Measurements from ENCODE around the gene HAUS7. TPM values are rescaled to one million over a fixed set of nuclear protein-coding genes. Genes with fewer than 3 reads are reported as not detected.

Gene HAUS7
- total RNA-seq, 1 donor from 2014 or later = 24.6 TPM

GRCh38 chrX:153447581-153447960, 22.8 kb downstream of the HAUS7 start:
- H3K4me3 Mint-ChIP-seq (ENCODE audit: unreplicated experiment) = no peak overlapping the region
- H3K9me3 Mint-ChIP-seq (ENCODE audit: unreplicated experiment) = no peaks in the 10 kb centered on the region
- H3K27ac Mint-ChIP-seq (ENCODE audit: unreplicated experiment) = no peak overlapping the region

GRCh38 chrX:153446950-153447580, 23.3 kb downstream of the HAUS7 start:
- no peaks in the 10 kb centered on the region for H3K4me1 Mint-ChIP-seq (ENCODE audit: low read depth, unreplicated experiment)
- no peaks in the 10 kb centered on the region for H3K9me3 Mint-ChIP-seq (ENCODE audit: unreplicated experiment)
- TF ChIP-seq, protein P1, sequence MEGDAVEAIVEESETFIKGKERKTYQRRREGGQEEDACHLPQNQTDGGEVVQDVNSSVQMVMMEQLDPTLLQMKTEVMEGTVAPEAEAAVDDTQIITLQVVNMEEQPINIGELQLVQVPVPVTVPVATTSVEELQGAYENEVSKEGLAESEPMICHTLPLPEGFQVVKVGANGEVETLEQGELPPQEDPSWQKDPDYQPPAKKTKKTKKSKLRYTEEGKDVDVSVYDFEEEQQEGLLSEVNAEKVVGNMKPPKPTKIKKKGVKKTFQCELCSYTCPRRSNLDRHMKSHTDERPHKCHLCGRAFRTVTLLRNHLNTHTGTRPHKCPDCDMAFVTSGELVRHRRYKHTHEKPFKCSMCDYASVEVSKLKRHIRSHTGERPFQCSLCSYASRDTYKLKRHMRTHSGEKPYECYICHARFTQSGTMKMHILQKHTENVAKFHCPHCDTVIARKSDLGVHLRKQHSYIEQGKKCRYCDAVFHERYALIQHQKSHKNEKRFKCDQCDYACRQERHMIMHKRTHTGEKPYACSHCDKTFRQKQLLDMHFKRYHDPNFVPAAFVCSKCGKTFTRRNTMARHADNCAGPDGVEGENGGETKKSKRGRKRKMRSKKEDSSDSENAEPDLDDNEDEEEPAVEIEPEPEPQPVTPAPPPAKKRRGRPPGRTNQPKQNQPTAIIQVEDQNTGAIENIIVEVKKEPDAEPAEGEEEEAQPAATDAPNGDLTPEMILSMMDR (IDR thresholded peaks at IDR 0.05; ENCODE audit: partially characterized antibody, unreplicated experiment) = no peak
- H3K4me3 Mint-ChIP-seq (ENCODE audit: unreplicated experiment) = no peak overlapping the region
- no peak for DNase-seq
- no peaks in the 10 kb centered on the region for H3K27me3 Mint-ChIP-seq (ENCODE audit: unreplicated experiment)
- no peaks in the 10 kb centered on the region for H3K36me3 Mint-ChIP-seq (ENCODE audit: unreplicated experiment)
- no peak overlapping the region for H3K27ac Mint-ChIP-seq (ENCODE audit: unreplicated experiment)

More at GRCh38 chrX:153447581-153447960, 22.8 kb downstream of the HAUS7 start:
- no peaks in the 10 kb centered on the region for H3K4me1 Mint-ChIP-seq (ENCODE audit: low read depth, unreplicated experiment)
- TF ChIP-seq, protein P1 (IDR thresholded peaks at IDR 0.05; ENCODE audit: partially characterized antibody, unreplicated experiment) = no peak
- H3K27me3 Mint-ChIP-seq (ENCODE audit: unreplicated experiment) = no peaks in the 10 kb centered on the region
- DNase-seq = no peak
- no peaks in the 10 kb centered on the region for H3K36me3 Mint-ChIP-seq (ENCODE audit: unreplicated experiment)

GRCh38 chrX:153446636-153446936, 23.8 kb downstream of the HAUS7 start:
- Mint-ChIP-seq H3K4me1 (ENCODE audit: low read depth, unreplicated experiment) (no peaks in the 10 kb centered on the region), H3K27me3 (ENCODE audit: unreplicated experiment) (no peaks in the 10 kb centered on the region), H3K36me3 (ENCODE audit: unreplicated experiment) (no peaks in the 10 kb centered on the region), H3K27ac (ENCODE audit: unreplicated experiment) (no peak overlapping the region), H3K4me3 (ENCODE audit: unreplicated experiment) (no peak overlapping the region), H3K9me3 (ENCODE audit: unreplicated experiment) (no peaks in the 10 kb centered on the region)
- DNase-seq = no peak
- TF ChIP-seq, protein P1 (IDR thresholded peaks at IDR 0.05; ENCODE audit: partially characterized antibody, unreplicated experiment) = no peak

DNA sequence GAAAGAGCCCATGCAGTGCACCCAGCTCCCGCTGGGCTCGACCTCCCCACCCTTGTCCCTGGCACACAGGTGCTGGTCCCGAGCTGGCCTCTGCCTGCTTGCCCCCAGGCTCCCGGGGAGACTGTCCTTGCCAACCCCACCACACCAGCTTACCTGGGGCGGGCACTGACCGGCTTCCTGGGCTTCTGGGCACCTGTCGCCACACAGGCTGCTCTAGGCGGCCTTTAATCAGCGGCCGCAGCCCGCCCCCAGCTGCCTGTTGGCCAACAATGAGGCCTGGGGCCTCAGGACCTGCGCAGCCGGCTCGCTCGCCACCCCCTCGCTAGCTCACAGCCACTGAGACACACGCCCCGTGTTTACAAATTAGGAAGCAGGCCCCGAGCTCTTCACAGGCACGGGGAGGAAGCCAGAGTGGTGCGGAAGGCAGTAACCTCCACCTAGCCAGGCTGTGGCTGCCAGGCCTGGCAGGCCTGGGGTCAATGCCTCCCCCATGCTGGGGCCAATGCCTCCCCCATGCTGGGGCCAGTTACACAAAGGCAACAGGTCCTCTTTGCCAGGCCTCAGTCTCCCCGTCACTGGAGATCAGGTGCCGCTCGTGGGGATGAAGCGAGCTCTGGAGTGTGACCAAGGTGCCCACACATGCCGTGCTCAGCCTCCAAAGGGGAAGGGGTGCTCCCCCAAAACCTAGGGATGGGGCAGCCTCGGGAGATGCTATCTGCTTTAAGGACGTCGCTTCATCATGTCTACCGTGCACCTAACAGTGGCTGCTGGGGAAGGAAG, 24.3 kb downstream of the HAUS7 start, which contains the start of gene TREX2:
TSS of gene TREX2 (minus strand) at position 201 of the 780 bp plus-strand sequence. CDS start 626 bp downstream, outside the sequence.
- H3K9me3 Mint-ChIP-seq (ENCODE audit: unreplicated experiment) = no peaks in the 10 kb centered on the region
- H3K27ac Mint-ChIP-seq (ENCODE audit: unreplicated experiment) = no peak within 1 kb of the TSS
- TF ChIP-seq, protein P1 (IDR thresholded peaks at IDR 0.05; ENCODE audit: partially characterized antibody, unreplicated experiment) = no peak
- no peaks in the 10 kb centered on the region for H3K27me3 Mint-ChIP-seq (ENCODE audit: unreplicated experiment)
- no peak within 1 kb of the TSS for H3K4me3 Mint-ChIP-seq (ENCODE audit: unreplicated experiment)
- H3K4me1 Mint-ChIP-seq (ENCODE audit: low read depth, unreplicated experiment) = no peaks in the 10 kb centered on the region
- no peak for DNase-seq
- H3K36me3 Mint-ChIP-seq (ENCODE audit: unreplicated experiment) = no peaks in the 10 kb centered on the region

Measured in glutamatergic neuron (in vitro differentiated cells).